HCT116 (cell line): ENCODE results near the gene ADIRF. TPM values are rescaled to one million over a fixed set of nuclear protein-coding genes. Genes with fewer than 3 reads are reported as not detected.
"Not testable (repeated sequence)": the region's sequence is repeated elsewhere in the genome, so short reads cannot be mapped to it uniquely, and the experiment has no call there.

ENCODE experiments used
- ATAC-seq: fragments of 200-7000 bp; cut with Tn5 transposase; 2 replicates; pipeline ENCODE4 v1.9.1; 2020; ENCODE audit warnings: mild to moderate bottlenecking, moderate library complexity
- BruUV-seq: library from RNA; stranded (reverse); fragments of 400-500 nt; replicated peaks from 2 replicates; lab custom pipeline; 2021; lab: Mats Ljungman, UMichigan
- CTCF ChIA-PET: fragments of 300-600 bp; sonication (Branson Sonifier 250); formaldehyde crosslinking; loops from one replicate; lab custom pipeline; 2021; ENCODE audit warnings: antibody characterized with exemption; lab: Charles Lee
- POLR2A ChIA-PET: fragments of 300-600, 350-600 bp; sonication (Branson Sonifier 250); formaldehyde crosslinking; loops from one replicate; lab custom pipeline; 2021; ENCODE audit warnings: antibody characterized with exemption; lab: Charles Lee
- RAD21 ChIA-PET, 2 experiments: fragments of 300-600 bp; sonication (Branson Sonifier 250); formaldehyde crosslinking; loops; one replicate each; lab custom pipeline; 2023; ENCODE audit warnings: low total read pairs in 2 of 2; ENCODE audit not compliant: uncharacterized antibody in 2 of 2, unreplicated experiment in 2 of 2, low non-redundant PET in 1 of 2; lab: Charles Lee
- DNase-seq: peaks from one replicate; pipeline ENCODE4 v3.0.0-alpha.2; 2010; ENCODE audit warnings: low read depth, low spot score
- H2AFZ ChIP-seq: fragments of 200-600 bp; shearing (Covaris generic), sonication (generic); 2 replicates; pipeline ENCODE4 v1.6.1; 2017; ENCODE audit warnings: low read depth, mixed run types, mixed read lengths, antibody characterized with exemption, low read length; ENCODE audit not compliant: poor library complexity, severe bottlenecking
- H3K27ac ChIP-seq: 2 replicates; pipeline ENCODE4 v1.5.1; 2012; ENCODE audit warnings: low read depth, low read length
- H3K27me3 ChIP-seq: fragments of 200-600 bp; sonication (generic); 2 replicates; pipeline ENCODE4 v1.6.1; 2016; ENCODE audit warnings: mixed run types, low read length, mixed read lengths; ENCODE audit not compliant: insufficient read depth
- H3K36me3 ChIP-seq, 2 experiments: fragments of 200-500 bp in 1 of 2; fragments of 200-600 bp in 1 of 2; sonication (Bioruptor generic) in 1 of 2; sonication (generic) in 1 of 2; 2 replicates each; pipeline versions ENCODE4 v1.5.1 to v1.6.1; 2014 to 2016; ENCODE audit warnings: low read length in 2 of 2, inconsistent platforms in 1 of 2, mixed read lengths in 1 of 2, mixed run types in 1 of 2; ENCODE audit not compliant: insufficient read depth in 2 of 2, control insufficient read depth in 1 of 2
- H3K4me1 ChIP-seq, 2 experiments: fragments of 200-600 bp in 1 of 2; sonication (generic) in 1 of 2; 2 replicates each; pipeline versions ENCODE4 v1.5.1 to v1.6.1; 2012 to 2017; ENCODE audit warnings: low read length in 2 of 2, inconsistent platforms in 1 of 2, mild to moderate bottlenecking in 1 of 2, mixed read lengths in 1 of 2, mixed run types in 1 of 2, moderate library complexity in 1 of 2; ENCODE audit not compliant: insufficient read depth in 2 of 2, control insufficient read depth in 1 of 2
- H3K4me2 ChIP-seq: fragments of 200-600 bp; sonication (generic); 2 replicates; pipeline ENCODE4 v1.6.1; 2017; ENCODE audit warnings: mixed run types, low read length, mixed read lengths
- H3K4me3 ChIP-seq, 2 experiments: fragments of 200-600 bp in 1 of 2; sonication (generic) in 1 of 2; replicated peaks in 1 of 2; 2 replicates each; pipeline ENCODE4 v1.5.1; 2011 to 2016; ENCODE audit warnings: low read length in 2 of 2, control low read depth in 1 of 2, low read depth in 1 of 2, mild to moderate bottlenecking in 1 of 2, mixed read lengths in 1 of 2, mixed run types in 1 of 2
- H3K79me2 ChIP-seq: fragments of 200-600 bp; sonication (generic); 2 replicates; pipeline ENCODE4 v1.6.1; 2017; ENCODE audit warnings: mild to moderate bottlenecking, mixed run types, low read length, moderate library complexity, mixed read lengths; ENCODE audit not compliant: insufficient read depth
- H3K9ac ChIP-seq: fragments of 200-600 bp; sonication (generic); 2 replicates; pipeline ENCODE4 v1.6.1; 2016; ENCODE audit warnings: low read length, mixed read lengths
- H3K9me2 ChIP-seq: fragments of 200-600 bp; sonication (generic), shearing (Covaris generic); 2 replicates; pipeline ENCODE4 v1.6.1; 2017; ENCODE audit warnings: mixed run types, mild to moderate bottlenecking, moderate library complexity; ENCODE audit not compliant: insufficient read depth
- H3K9me3 ChIP-seq, 2 experiments: fragments of 200-500 bp in 1 of 2; fragments of 200-600 bp in 1 of 2; sonication (Bioruptor generic) in 1 of 2; sonication (generic) in 1 of 2; 2 replicates each; pipeline ENCODE4 v1.6.1; 2014 to 2017; ENCODE audit warnings: low read length in 2 of 2, mixed read lengths in 2 of 2, inconsistent platforms in 1 of 2, low read depth in 1 of 2, mild to moderate bottlenecking in 1 of 2, mixed run types in 1 of 2, moderate library complexity in 1 of 2; ENCODE audit not compliant: control insufficient read depth in 1 of 2, insufficient read depth in 1 of 2
- H4K20me1 ChIP-seq: fragments of 200-600 bp; sonication (generic), shearing (Covaris generic); 2 replicates; pipeline ENCODE4 v1.6.1; 2017; ENCODE audit warnings: mixed run types, mild to moderate bottlenecking, moderate library complexity; ENCODE audit not compliant: insufficient read depth
- CBX3 ChIP-seq: IDR thresholded peaks from 2 replicates; pipeline ENCODE4 v1.6.1; 2012; ENCODE audit warnings: low read depth
- CEBPB ChIP-seq: IDR thresholded peaks from 2 replicates; pipeline ENCODE4 v1.6.1; 2012; ENCODE audit warnings: low read depth
- POLR2AphosphoS5 ChIP-seq: IDR thresholded peaks from 2 replicates; pipeline ENCODE4 v1.6.1; 2011; ENCODE audit warnings: mild to moderate bottlenecking, low read depth, low read length, moderate library complexity
- SP1 ChIP-seq: IDR thresholded peaks from 2 replicates; pipeline ENCODE4 v1.6.1; 2012; ENCODE audit warnings: low read depth
- SRF ChIP-seq: IDR thresholded peaks from 2 replicates; pipeline ENCODE4 v1.6.1; 2012; ENCODE audit warnings: low read depth
- intact Hi-C: fragments of 100-400 bp; cut with micrococcal nuclease; formaldehyde crosslinking; loops from 2 replicates; pipeline ENCODE4 v1.10.0; 2022
- total RNA-seq: library from RNA; stranded (reverse); gene quantifications from one replicate; pipeline ENCODE4 v1.2.1, GENCODE V29; 2021; ENCODE audit not compliant: unreplicated experiment
- TF ChIP-seq, protein P1 (sequence below): IDR thresholded peaks from 2 replicates; pipeline ENCODE4 v1.6.1; 2012; ENCODE audit warnings: low read depth
- TF ChIP-seq, protein P2 (sequence below): IDR thresholded peaks from 2 replicates; pipeline ENCODE4 v1.6.1; 2011; ENCODE audit warnings: mild to moderate bottlenecking, low read length, moderate library complexity; ENCODE audit not compliant: insufficient replicate concordance; ENCODE audit errors: extremely low read depth
- TF ChIP-seq, protein P3 (sequence below), 3 experiments: fragments of 200-600 bp in 1 of 3; sonication (generic) in 1 of 3; IDR thresholded peaks in 2 of 3; conservative IDR thresholded peaks in 1 of 3; 2 replicates each; pipeline ENCODE4 v1.5.1; 2012 to 2017; ENCODE audit warnings: low read depth in 2 of 3, low read length in 2 of 3, antibody characterized with exemption in 1 of 3, borderline replicate concordance in 1 of 3, control low read depth in 1 of 3, mild to moderate bottlenecking in 1 of 3, mixed read lengths in 1 of 3, mixed run types in 1 of 3, moderate library complexity in 1 of 3; ENCODE audit not compliant: insufficient read depth in 1 of 3
- TF ChIP-seq, protein P4 (sequence below): IDR thresholded peaks from 2 replicates; pipeline ENCODE4 v1.6.1; 2012

Gene ADIRF
- total RNA-seq, 1 experiment from 2014 or later, result 448 TPM

DNA sequence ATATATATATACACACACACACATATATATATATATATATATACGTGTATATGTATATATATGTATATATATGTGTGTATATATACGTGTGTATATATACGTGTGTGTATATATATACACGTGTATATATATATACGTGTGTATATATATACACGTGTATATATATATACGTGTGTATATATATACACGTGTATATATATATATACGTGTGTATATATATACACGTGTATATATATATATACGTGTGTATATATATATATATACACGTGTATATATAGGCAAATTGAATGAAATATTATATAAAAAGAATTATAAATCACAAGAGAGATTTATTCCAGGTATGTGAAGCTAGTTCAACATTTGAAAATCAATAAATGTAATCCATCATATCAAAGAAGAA is 23.1 kb downstream of the ADIRF start:
- intact Hi-C loops, result not testable (repeated sequence)

DNA sequence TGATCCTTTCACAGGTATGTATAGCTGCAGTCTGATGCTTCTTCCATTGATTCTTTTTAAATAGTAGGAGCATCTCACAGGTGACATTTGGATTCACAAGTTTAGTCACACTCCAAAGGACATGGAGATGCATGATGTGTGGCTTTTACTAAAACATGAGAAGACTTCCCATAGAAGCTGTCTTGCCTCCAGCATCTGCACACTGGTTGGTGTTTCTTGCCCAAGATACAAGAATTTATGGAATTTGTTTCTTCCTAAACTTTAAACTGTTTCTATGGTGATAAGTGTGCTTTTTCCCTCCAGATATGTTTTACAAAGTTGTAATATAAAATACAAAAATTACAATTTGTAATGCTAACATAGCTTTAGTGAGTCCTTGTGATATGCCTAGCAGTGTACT is 24.2 kb downstream of the ADIRF start:
- no peaks in the 10 kb centered on the region for H3K9me2 ChIP-seq
- no peak overlapping the region for H3K27ac ChIP-seq
- intact Hi-C loops, result no loop called here
- no peaks in the 10 kb centered on the region for H4K20me1 ChIP-seq
- no peaks in the 10 kb centered on the region for H3K79me2 ChIP-seq
- no peaks in the 10 kb centered on the region for H3K9me3 ChIP-seq
- RAD21 ChIA-PET, result no interaction called here
- H3K9ac ChIP-seq, result no peak overlapping the region
- no peak overlapping the region for H3K4me3 ChIP-seq
- no TSS peak for BruUV-seq
- no peaks in the 10 kb centered on the region for H3K36me3 ChIP-seq
- CTCF ChIA-PET, result no interaction called here
- TF ChIP-seq, protein P1, sequence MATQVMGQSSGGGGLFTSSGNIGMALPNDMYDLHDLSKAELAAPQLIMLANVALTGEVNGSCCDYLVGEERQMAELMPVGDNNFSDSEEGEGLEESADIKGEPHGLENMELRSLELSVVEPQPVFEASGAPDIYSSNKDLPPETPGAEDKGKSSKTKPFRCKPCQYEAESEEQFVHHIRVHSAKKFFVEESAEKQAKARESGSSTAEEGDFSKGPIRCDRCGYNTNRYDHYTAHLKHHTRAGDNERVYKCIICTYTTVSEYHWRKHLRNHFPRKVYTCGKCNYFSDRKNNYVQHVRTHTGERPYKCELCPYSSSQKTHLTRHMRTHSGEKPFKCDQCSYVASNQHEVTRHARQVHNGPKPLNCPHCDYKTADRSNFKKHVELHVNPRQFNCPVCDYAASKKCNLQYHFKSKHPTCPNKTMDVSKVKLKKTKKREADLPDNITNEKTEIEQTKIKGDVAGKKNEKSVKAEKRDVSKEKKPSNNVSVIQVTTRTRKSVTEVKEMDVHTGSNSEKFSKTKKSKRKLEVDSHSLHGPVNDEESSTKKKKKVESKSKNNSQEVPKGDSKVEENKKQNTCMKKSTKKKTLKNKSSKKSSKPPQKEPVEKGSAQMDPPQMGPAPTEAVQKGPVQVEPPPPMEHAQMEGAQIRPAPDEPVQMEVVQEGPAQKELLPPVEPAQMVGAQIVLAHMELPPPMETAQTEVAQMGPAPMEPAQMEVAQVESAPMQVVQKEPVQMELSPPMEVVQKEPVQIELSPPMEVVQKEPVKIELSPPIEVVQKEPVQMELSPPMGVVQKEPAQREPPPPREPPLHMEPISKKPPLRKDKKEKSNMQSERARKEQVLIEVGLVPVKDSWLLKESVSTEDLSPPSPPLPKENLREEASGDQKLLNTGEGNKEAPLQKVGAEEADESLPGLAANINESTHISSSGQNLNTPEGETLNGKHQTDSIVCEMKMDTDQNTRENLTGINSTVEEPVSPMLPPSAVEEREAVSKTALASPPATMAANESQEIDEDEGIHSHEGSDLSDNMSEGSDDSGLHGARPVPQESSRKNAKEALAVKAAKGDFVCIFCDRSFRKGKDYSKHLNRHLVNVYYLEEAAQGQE, result no peak
- TF ChIP-seq, protein P2, sequence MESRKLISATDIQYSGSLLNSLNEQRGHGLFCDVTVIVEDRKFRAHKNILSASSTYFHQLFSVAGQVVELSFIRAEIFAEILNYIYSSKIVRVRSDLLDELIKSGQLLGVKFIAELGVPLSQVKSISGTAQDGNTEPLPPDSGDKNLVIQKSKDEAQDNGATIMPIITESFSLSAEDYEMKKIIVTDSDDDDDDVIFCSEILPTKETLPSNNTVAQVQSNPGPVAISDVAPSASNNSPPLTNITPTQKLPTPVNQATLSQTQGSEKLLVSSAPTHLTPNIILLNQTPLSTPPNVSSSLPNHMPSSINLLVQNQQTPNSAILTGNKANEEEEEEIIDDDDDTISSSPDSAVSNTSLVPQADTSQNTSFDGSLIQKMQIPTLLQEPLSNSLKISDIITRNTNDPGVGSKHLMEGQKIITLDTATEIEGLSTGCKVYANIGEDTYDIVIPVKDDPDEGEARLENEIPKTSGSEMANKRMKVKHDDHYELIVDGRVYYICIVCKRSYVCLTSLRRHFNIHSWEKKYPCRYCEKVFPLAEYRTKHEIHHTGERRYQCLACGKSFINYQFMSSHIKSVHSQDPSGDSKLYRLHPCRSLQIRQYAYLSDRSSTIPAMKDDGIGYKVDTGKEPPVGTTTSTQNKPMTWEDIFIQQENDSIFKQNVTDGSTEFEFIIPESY, result no peak
- TF ChIP-seq, protein P3, sequence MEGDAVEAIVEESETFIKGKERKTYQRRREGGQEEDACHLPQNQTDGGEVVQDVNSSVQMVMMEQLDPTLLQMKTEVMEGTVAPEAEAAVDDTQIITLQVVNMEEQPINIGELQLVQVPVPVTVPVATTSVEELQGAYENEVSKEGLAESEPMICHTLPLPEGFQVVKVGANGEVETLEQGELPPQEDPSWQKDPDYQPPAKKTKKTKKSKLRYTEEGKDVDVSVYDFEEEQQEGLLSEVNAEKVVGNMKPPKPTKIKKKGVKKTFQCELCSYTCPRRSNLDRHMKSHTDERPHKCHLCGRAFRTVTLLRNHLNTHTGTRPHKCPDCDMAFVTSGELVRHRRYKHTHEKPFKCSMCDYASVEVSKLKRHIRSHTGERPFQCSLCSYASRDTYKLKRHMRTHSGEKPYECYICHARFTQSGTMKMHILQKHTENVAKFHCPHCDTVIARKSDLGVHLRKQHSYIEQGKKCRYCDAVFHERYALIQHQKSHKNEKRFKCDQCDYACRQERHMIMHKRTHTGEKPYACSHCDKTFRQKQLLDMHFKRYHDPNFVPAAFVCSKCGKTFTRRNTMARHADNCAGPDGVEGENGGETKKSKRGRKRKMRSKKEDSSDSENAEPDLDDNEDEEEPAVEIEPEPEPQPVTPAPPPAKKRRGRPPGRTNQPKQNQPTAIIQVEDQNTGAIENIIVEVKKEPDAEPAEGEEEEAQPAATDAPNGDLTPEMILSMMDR (IDR thresholded peaks at IDR 0.05 in 2 of 3, conservative IDR thresholded peaks at IDR 0.05 in 1 of 3; ENCODE audit: borderline replicate concordance in 1 of 3, insufficient read depth in 1 of 3, low read depth in 2 of 3, low read length in 2 of 3), result no peak
- TF ChIP-seq POLR2AphosphoS5 (no peak), SP1 (no peak), CEBPB (no peak), SRF (no peak), CBX3 (no peak)
- TF ChIP-seq, protein P4, sequence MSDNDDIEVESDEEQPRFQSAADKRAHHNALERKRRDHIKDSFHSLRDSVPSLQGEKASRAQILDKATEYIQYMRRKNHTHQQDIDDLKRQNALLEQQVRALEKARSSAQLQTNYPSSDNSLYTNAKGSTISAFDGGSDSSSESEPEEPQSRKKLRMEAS, result no peak
- H3K4me1 ChIP-seq, result no peaks in the 10 kb centered on the region
- no peaks in the 10 kb centered on the region for H3K27me3 ChIP-seq
- DNase-seq (no peak), ATAC-seq (no peak)
- POLR2A ChIA-PET, result no interaction called here
- no peak overlapping the region for H3K4me2 ChIP-seq
- no peak overlapping the region for H2AFZ ChIP-seq

More for the DNA sequence above, 23.1 kb downstream of the ADIRF start:
- H3K4me2 ChIP-seq, H3K27ac ChIP-seq, H3K36me3 ChIP-seq, H4K20me1 ChIP-seq, H3K9me3 ChIP-seq, H3K9me2 ChIP-seq, BruUV-seq, H3K79me2 ChIP-seq, CTCF ChIA-PET, H3K4me3 ChIP-seq, RAD21 ChIA-PET, H3K4me1 ChIP-seq, POLR2A ChIA-PET, H2AFZ ChIP-seq, H3K27me3 ChIP-seq, DNase-seq, H3K9ac ChIP-seq, ATAC-seq: not testable (repeated sequence)
